ENCODE measurements around the gene NRN1L.
"Not testable (repeated sequence)": the region's sequence is repeated elsewhere in the genome, so short reads cannot be mapped to it uniquely, and the experiment has no call there.

The NRN1L gene

DNA sequence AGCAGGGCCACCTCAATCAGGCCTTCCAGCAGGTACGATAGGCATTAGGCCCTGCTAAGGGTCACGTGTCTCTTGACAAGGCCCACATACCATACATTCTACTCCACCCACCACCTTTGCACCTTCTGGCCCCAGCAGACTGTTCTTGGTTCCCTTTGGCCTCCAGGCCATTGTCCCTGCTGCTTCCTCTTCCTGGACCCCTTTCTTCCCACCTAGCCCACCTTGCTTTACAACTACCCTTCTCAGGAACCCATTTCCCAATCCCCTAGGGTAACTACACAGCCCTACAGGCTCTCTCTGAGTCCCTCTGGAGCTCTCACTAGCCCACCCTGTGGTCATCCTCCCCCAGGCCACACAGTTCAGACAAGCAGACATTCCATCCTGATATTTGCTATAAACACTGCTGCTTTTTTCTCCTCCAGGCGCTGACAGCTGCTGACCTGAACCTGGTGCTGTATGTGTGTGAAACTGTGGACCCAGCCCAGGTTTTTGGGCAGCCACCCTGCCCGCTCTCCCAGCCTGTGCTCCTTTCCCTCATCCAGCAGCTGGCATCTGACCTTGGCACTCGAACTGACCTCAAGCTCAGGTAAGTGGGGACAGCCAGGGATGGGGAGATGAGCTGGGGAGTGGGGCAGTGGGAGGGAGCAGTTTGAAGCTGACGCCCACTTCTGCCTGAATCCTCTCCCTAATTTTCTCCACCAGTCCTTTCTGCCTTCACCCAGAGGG is 1.4 kb upstream of the NRN1L start:
- DNase-seq: no peak

DNA sequence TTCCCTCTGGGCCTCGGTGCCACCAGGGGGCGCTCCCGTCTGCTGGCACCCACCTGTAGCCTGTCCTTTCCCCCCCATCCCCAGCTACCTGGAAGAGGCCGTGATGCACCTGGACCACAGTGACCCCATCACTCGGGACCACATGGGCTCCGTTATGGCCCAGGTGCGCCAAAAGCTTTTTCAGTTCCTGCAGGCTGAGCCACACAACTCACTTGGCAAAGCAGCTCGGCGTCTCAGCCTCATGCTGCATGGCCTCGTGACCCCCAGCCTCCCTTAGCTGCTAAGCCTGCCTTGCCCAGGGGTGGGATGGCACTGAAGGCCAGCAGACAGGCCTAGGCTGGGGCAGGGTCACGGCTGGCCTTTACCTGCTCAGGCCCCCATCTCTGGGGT is 818 bp upstream of the NRN1L start:
- peak in 1 of 2 donors; percentile 56 for DNase-seq

- DNase-seq: no peak
Observed at GRCh38 chr16:67885545-67885944, 860 bp downstream of the NRN1L start.

DNA sequence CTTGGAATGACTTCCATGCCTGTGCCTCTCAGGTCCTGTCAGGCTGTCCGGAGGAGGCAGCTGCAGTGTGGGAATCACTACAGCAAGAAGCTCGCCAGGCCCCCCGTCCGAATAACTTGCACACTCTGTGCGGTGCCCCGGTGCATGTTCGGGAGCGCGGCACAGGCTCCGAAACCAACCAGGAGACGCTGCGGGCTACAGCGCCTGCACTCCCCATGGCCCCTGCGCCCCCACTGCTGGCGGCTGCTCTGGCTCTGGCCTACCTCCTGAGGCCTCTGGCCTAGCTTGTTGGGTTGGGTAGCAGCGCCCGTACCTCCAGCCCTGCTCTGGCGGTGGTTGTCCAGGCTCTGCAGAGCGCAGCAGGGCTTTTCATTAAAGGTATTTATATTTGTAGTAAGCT is 1.3 kb downstream of the NRN1L start:
- no peak for DNase-seq

- no peak for DNase-seq
Observed at GRCh38 chr16:67886387-67886786, 1.7 kb downstream of the NRN1L start.

DNA sequence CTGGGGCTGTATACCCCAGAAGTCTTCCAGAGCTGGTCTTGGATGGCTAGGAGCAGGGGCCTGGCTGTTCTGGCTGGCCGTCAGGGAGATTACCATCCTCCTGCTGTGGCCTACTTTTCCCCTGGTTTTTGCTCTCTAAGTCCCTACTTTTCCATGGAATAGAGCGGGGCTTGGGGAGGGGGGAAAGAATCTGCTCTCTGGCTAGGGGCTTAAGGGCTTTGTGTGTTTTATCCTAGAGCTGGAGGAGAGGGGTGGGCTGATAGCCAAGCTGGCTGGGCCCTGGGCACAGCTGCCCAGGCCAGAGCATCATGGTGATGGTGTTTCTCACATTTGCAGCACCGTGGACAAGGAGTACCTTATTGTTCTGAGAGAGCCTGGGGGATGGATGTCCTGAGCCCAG is 3.6 kb downstream of the NRN1L start:
- DNase-seq: no peak

DNA sequence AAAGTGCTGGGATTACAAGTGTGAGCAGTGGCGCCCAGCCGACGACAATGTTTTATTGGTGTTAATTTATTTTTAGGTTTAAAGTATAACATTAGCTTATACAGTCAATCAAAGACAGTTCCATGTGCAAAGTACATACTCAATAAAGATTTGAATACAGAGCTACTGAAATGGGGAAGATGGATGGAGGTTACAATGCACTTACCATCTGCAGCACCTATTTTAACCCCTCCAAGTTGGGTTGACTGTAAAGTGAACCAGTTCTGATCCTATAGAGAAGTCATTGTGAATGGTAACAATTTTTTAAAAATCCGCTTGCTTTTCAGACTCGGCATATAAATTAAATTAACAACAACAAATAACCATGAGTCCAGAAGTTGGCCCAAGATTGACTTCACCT is 7.7 kb downstream of the NRN1L start:
- no peak for DNase-seq

DNA sequence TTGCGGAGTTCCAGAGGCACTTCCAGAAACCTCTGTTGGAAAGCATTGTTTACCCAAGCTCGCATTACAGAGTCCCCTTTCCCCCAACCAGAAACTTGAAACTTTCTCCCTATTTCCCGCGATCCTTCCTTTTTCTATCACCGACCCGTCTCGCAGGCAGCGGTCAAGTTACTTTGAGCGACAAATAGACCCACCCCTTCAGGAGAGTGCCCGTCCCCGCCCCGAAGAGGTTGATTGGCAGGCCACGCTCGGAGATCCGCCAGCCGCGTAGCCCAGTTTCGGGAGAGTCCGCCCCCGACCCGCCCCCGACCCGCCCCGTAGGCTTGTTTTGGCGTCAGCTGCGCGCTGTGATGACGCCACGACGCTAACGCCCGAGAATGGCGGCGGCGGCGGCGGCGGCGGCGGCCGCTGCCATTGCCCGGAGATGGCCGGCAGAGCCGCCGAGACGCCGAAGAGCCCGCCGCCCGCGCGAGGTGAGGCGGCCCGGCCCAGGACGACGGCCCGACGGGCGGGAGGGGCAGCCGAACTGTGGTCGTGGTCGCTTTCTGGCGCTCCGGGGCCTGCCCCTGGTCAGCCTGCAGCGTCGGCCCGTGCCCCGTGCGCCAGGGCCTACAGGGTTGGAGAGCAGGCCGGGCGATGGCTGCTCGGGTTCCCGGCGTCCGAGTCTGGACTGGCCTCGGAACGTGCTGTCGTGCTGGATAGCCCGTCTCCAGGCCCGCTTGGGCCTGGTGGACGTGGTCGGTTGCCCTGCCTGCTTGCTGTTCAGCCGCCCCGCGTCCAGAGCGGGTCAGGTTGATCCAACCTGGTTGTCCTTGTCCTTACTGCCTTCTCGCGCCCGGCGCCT is 8.4 kb downstream of the NRN1L start, which contains the start of gene PSKH1:
Gene PSKH1, plus strand, starts transcription at position 356 of the 844 bp plus-strand sequence. CDS start 15,496 bp downstream, outside the sequence.
- DNase-seq: peak; percentile 94 to 98

GRCh38 chr16:67893743-67894399 is 9.2 kb downstream of the NRN1L start:
- peak in 1 of 2 donors; percentile 10 for DNase-seq

- DNase-seq: no peak
Observed at GRCh38 chr16:67897231-67897630, 12.5 kb downstream of the NRN1L start.

DNA sequence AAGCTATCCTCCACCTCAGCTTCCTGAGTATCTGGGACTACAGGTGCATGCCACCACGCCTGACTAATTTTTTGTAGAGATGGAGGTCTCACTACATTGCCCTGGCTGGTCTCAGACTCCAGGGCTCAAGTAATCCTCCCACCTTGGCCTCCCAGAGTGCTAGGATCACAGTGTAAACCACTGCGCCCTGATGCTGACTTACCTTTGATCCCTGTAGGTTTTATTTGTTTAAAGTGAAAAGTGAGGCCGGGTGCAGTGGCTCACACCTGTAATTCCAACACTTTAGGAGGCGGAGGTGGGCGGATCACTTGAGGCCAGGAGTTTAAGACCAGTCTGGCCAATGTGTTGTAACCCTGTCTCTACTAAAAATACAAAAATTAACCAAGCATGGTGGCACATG is 17.0 kb downstream of the NRN1L start:
- DNase-seq: no peak

- no peak for DNase-seq
Observed at GRCh38 chr16:67902831-67903230, 18.1 kb downstream of the NRN1L start.

- no peak for DNase-seq
Observed at GRCh38 chr16:67907397-67908180, 22.9 kb downstream of the NRN1L start.

GRCh38 chr16:67909056-67909742 is 24.5 kb downstream of the NRN1L start:
- no peak for DNase-seq

- no peak for DNase-seq
Observed at GRCh38 chr16:67910158-67910557, 25.5 kb downstream of the NRN1L start.

- DNase-seq: no peak
Observed at GRCh38 chr16:67914758-67915495, 30.2 kb downstream of the NRN1L start.

DNA sequence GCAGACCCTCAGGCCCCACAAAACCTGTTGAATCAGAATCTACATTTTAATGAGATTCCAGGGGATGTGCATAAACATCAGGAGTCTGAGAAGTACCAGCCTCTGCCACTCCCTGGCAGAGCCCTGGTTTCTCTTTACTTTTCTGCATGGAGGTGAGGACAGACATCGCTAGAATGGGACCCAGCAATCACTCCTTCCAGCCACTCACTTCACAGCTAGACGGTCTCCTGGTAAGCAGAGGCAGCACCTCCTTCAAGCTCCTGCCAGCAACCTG is 30.7 kb downstream of the NRN1L start:
- not testable (repeated sequence) for DNase-seq

DNA sequence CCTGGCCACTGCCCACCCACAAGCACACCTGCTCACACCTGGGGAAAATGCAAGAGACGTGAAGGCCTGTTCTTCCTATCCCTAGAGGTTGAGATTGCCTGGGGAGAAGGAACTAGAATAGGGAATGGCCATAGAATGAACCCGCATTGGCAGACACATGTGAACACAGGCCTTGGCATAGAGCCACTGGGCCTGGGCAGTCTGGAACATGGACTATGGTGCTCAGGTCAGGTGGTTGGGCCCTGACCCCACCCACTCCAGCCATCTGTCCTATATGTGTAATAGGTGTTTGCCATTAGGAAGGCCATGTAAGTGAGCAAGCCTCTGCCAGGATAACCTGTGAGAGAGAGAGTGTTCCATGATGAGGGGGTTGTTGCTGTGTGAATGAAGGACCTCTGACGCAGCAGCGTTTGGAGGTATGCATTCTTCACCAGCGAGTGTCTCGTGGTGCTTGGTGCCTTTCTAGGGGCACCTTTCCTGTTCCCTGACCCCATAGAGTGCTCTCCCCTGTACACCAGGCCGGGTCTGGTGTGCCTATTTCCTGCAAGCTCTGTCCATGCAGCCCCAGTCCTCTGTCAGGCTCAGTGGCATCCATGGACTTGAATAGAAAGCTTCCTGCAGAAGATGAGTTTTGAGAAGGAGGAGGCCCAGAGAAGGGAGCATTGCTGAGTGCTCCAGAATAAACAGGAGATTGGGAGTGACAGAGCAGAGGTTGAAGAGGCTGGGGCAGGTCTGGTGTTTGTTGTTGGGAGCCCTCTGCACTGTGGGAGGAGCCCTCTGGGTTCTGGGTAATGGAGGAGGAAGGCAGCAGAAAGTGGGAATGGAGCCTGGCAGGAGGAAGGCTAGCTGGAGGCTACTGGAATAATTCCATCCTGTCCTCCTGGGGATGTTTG is 31.4 kb downstream of the NRN1L start:
- no peak for DNase-seq

DNA sequence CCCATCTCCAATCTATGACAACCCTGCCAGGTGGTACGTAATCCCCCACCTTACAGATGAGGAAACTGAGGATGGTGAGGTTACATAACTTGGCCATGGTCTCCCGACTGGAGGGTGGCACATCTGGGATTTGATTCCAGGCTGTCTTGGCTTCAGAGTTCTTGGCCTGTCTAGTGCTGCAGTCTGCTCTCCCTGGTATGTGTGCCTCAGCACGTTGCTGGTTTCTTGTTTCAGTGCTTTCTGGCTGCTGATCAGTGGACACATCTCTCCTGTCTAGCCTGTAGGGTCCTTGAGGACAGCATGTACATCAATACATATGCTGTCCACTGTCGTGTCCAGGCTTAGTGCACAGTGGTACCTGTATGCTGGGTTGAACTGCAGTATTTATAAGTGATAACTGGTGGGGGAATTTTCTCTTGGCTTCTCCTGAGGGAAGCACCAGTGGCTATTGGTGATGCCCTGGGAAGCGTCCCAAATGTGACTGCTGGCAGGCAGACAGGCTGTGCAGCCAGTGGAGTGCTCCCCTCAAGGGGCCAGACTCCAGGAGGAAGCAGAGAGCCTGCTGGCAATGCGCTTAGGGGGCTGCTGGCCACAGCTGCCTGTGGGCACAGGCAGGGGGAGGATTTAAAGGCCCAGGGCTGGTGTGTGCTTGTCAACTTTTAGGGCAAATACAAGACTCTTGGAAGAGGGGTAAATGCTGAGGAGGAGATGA is 32.6 kb downstream of the NRN1L start:
- DNase-seq: no peak

DNA sequence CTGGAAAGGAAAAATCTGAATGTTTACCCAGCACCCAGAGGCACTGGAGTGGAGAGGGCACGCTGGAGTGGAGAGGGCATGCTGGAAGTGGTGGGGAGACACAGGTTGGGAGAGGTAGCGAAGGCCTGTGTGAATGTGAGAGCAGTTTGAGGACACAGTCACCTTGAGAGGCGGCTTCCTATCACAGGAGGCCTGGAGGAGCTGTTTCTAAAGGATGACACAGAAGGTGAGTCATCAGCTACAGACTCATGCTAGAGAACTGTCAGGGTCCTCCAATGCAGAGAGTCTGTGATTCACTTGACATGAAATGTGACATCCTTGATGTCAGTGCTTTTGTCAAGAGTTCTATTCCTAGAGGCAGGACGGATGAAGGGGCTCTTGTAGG is 33.2 kb downstream of the NRN1L start:
- peak in 1 of 2 donors; percentile 20 for DNase-seq

All from inflammatory macrophage treated with lipopolysaccharide for 1 hour (primary cell).